GM21529 (cell line): ENCODE measurements around the gene KMT5B.

ENCODE experiments used
- ATAC-seq: cut with Tn5 transposase; IDR thresholded peaks from one replicate; pipeline ENCODE4 v1.9.1; 2021; ENCODE audit not compliant: unreplicated experiment

Gene KMT5B

DNA sequence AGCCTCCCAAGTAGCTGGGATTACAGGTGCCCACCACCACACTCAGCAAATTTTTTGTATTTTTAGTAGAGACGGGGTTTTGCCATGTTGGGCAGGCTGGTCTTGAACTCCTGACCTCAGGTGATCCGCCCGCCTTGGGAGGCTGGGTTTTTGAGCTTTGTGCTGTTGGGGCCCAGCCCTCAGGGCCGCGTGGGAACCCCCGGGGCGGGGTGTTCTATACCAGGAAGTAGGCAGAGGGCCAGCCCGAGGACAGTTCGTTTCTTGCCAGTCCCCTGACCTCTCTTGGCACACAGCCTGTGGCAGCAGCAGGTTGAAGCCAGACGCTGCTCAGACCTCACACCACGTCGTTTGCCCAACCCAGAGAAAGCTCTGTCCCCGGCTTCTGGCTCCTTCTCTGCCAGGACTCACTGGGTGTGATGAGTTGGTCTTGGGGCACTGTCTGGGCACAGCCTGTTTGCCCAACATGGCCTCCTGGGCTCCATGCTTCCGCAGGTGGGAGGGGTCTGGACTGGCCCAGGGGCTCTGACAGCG lies 67.0 kb downstream of the KMT5B start:
- ATAC-seq: no peak

GRCh38 chr11:68145120-68145866 lies 67.8 kb downstream of the KMT5B start:
- no peak for ATAC-seq

DNA sequence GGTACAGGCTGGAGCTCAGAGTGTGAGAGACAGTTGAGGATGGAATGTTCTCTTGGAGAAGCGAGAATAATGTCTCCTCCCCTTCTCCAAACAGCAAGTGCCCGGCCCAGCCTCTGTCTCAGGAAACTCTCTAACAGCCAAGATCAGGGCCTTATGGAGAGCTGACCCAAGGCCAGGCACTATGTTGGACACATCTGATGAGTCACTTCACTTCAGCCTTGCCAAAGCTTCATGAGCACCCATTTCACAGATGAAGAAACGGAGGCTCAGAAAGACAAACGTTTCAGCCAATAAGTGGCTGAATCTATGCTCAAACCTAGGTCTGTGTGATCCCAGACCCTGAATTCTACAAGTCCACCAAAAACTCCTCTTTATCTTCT lies 69.8 kb downstream of the KMT5B start:
- no peak for ATAC-seq

- ATAC-seq: no peak
Measured at GRCh38 chr11:68142441-68143309, 70.4 kb downstream of the KMT5B start.

GRCh38 chr11:68142028-68142412 lies 71.1 kb downstream of the KMT5B start:
- ATAC-seq: no peak

GRCh38 chr11:68141246-68142027 lies 71.7 kb downstream of the KMT5B start:
- no peak for ATAC-seq

DNA sequence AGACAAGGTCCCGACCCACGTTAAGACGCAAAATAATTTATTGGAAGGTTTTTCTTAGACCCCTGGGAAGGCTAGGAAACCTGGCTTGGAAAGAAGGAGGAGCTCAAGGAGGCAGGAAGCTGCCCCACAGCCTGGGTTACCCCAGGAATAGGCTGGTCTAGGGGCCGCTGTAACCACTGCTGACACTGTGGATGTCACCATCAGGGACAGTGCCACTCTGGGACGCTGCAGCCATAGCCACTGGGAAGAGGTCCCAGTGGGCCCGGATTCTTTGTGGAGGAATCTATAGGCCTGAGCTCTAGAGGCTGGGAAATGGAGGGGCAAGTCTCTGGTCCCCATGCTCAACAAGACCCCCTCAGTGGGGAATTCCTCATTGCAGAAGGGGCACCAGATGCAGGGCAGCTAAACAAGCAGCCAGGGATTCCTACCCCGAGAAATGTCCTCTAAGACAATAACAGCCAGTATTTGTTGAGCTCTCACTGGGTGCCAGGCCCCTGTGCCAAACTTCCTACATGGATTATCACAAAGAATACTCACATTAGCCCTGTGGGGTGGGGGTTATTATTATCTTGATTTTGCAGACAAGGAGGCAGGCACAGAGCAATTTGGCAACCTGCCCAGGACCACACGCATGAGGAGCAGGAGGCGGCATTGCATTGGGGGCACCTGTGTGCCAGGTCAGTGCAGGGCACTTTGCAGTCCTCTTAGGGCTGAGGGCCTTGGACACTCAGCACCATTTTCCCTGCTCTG lies 72.4 kb downstream of the KMT5B start:
- no peak for ATAC-seq

GRCh38 chr11:68138237-68138636 lies 74.9 kb downstream of the KMT5B start:
- no peak for ATAC-seq

GRCh38 chr11:68137833-68138232 lies 75.3 kb downstream of the KMT5B start:
- no peak for ATAC-seq

DNA sequence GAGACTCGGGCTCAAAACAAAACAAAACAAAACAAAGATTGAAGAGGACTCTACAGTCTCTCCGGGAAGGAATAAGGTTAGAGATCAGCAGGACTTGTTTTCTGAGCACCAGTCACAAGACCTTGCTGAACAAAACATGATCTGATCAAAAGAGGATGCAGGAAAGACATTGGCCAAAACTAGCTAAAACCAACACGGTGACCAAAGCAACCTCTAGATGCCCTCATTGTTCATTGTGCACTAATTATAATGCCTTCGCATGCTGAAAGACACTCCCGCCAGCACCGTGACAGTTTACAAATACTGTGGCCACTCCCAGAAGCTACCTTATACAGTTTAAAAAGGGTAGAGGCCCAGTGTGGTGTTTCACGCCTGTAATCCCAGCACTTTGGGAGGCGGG lies 76.2 kb downstream of the KMT5B start:
- no peak for ATAC-seq

DNA sequence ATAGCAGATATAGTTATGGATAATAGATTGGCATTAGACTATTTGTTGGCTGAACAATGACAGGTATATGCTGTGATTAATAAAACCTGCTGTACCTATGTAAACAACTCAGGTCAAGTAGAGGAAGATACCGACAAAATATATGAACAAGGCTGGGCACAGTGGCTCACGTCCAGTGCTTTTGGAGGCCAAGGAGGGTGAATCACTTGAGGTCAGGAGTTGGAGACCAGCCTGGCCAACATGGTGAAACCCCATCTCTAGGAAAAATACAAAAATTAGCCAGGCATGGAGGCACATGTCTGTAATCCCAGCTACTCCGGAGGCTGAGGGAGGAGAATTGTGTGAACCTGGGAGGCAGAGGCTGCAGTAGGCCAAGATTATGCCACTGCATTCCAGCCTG lies 77.9 kb downstream of the KMT5B start:
- ATAC-seq: no peak

DNA sequence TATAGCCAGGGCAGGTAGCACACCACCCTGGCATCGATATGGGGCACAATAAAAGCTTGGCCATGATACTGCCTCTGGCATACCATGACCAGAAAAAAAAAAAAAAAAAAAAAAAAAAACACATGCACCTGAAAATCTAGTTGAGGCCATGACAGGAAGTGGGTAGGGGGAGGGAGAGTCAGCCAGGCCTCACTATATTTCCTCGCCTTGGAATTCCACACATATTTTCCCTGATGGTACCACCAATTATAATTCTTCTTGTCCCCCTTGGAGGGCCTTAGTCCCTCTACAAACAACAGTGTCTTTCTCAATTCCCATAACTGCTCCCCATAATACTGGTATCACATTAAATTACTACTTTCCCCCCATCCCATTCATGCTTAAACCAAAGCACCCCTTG lies 79.3 kb downstream of the KMT5B start:
- ATAC-seq: no peak

GRCh38 chr11:68130121-68130520 lies 83.0 kb downstream of the KMT5B start:
- ATAC-seq: no peak

DNA sequence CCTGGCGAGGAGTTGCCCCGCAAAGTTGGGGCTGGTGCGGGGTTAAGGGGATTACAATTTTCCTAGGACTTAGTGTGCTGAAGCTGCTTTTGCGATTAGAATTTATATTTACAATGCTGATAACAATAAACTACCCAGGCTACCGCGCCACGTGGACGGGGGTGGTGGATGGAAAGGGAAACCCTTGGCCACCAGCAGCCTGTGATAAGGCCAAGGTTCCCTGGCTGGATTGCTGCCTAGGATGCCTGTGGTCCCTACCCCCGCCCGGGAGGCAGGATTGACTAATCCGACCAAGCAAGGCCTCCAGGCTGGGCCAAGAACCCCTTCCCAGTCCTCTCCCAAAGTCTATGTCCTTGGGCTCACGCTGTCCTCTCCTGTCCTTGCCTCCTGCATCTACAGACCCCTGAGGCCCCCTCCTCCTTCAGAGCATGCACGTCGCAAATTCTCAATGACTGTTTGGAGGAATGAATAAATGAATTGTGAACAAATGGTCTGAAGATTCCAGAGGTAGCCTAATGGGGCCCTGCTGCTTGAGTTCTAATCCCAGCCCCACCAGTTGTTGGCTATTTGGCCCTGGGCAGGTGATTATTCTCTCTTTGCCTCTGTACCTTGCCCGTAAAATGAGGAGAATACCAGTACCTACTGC lies 84.3 kb downstream of the KMT5B start:
- no peak for ATAC-seq

DNA sequence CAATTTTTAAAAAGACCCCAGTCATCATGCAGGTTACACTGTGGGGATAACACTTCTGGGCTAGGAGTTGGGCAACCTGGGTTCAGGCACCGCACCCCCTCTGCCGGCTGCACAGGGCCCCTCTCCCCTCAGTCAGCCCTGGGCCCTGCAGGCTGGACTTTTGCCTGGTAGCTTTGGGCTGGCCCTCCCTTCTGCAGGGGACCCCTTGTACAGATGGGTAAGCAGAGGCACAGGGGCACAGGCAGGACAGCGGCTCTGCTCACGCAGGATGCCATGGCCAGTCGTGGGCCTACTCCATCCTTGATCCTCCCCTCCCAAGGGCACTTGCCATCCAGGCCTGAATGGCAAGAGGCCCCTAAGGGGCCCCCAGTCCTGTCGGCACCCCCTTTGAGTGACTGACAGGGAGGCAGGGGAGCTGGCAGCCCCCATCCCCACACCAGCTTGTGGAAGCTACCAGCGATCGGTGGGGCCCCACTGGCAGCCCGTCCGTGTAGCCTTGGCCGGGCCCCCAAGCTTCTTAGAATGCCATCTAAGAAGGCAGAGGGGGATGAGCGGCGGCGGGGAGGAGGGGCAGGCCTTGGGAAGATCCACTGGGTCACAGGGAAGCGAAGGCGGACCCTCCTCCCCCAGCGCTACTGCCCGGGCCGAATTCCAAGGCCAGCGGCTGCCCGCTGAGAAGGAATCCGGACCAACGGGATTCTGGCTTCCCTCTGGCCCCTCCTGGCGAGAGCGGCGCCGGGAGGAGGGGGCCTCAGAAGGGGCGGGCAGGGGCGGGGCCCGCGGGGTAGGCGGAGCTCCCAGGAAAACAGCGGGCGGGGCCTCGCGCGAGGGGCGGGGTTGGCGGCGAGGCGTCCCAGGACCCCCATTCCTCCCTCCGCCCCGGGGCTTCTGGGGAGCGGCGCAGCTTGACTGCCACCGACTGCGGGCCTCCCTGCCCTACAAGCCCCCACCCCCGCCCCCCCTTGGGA lies 85.1 kb downstream of the KMT5B start:
- no peak for ATAC-seq

- no peak for ATAC-seq
Measured at GRCh38 chr11:68125164-68125563, 87.9 kb downstream of the KMT5B start.

DNA sequence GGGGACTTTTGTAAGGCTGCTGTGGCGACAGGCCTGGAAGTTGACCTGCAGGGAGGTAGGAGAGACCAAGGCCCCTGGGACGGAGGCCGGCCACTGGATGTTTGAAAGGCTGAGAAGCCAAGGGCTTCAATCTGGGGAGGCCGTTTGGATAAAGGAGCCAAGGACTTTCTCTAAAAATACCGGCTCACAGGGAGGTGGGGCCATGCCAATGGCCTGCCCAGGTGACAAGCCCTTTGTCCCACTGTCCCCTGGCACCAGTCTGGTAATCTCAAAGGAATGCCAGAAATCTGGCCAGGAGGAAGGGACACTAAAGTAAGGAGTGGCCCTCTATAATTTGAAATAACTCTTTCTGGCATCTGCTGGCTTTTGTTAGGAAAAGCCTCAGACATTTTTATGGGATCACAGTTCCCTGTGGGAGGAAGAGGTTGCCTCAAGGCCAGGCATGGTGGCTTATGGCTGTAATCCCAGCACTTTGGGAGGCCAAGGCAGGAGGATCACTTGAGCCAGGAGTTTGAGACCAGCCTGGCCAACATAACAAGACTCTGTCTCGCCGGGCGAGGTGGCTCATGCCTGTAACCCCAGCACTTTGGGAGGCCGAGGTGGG lies 90.1 kb downstream of the KMT5B start:
- ATAC-seq: no peak

GRCh38 chr11:68121067-68121899 lies 91.8 kb downstream of the KMT5B start, which contains the start of gene CHKA:
Gene CHKA (minus strand): TSS chr11:68121388. CDS start chr11:68121177, 211 bp downstream.
- ATAC-seq: peak; percentile 81
